Nephron (organoid): Measurements from ENCODE around the gene GBE1.

Source experiments
- H3K27ac Mint-ChIP-seq, 3 experiments: 2 replicates each; pipeline ENCODE4 v1.8.0; 2020; ENCODE audit warnings: mixed read lengths in 3 of 3, mild to moderate bottlenecking in 2 of 3, moderate library complexity in 1 of 3
- H3K27me3 Mint-ChIP-seq: 2 replicates; pipeline ENCODE4 v1.8.0; 2021; ENCODE audit warnings: low read depth, mild to moderate bottlenecking, moderate library complexity, mixed read lengths
- H3K36me3 Mint-ChIP-seq: 2 replicates; pipeline ENCODE4 v1.8.0; 2020; ENCODE audit warnings: low read depth, mixed read lengths
- H3K4me1 Mint-ChIP-seq: 2 replicates; pipeline ENCODE4 v1.8.0; 2020; ENCODE audit warnings: mixed read lengths
- H3K4me3 Mint-ChIP-seq, 3 experiments: 2 replicates each; pipeline ENCODE4 v1.8.0; 2020; ENCODE audit warnings: mild to moderate bottlenecking in 3 of 3, mixed read lengths in 3 of 3, moderate library complexity in 2 of 3
- H3K9me3 Mint-ChIP-seq: 2 replicates; pipeline ENCODE4 v1.8.0; 2020; ENCODE audit warnings: mixed read lengths
- TF ChIP-seq, protein P1 (sequence below), 3 experiments: fragments of 200-600 bp; sonication (generic); IDR thresholded peaks; one replicate each; pipeline ENCODE4 v1.5.0; 2021; ENCODE audit warnings: antibody characterized with exemption in 3 of 3; ENCODE audit not compliant: unreplicated experiment in 3 of 3

The GBE1 gene

DNA sequence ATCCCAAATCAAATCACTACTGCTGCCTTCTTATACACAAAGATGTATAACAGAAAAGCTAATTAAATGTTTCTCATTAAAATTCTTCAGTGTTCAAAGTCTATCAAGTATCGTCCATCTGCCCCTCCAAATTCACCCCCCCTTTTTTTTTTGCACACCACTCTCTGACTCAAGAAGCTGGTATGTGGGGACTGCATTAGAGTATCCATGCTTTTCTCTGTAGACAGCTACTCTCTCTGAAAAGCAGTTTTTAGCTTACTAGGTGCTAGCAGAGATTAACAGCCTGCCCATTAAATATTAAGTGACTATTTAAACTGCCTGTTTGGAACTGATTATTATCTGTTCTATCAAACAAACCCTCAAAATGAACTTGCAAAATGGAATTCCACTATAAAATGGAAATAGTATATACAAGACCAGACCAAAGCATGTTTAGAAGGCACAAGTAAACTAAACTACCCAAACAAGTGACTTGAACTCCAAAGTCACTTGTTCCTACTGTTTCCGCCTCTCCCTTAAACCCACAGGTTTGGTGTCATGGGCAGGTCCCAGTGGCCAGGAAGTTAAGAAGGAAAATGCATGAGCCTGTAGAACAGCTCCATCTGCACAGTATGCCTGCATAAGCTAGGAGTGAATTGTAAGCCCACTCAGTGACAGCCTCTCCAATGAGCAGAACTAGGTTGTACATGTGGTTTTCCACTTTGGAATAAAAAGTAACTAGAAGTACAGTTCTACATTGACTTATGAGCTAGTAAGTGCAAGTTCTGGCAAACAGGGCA lies 32.5 kb downstream of the GBE1 start:
- no peaks in the 10 kb centered on the region for H3K36me3 Mint-ChIP-seq
- H3K27me3 Mint-ChIP-seq = no peaks in the 10 kb centered on the region
- H3K27ac Mint-ChIP-seq = peak overlapping the region in 2 of 3 experiments; percentile 20 to 52
- H3K9me3 Mint-ChIP-seq = no peaks in the 10 kb centered on the region
- no peak overlapping the region for H3K4me3 Mint-ChIP-seq
- TF ChIP-seq, protein P1, sequence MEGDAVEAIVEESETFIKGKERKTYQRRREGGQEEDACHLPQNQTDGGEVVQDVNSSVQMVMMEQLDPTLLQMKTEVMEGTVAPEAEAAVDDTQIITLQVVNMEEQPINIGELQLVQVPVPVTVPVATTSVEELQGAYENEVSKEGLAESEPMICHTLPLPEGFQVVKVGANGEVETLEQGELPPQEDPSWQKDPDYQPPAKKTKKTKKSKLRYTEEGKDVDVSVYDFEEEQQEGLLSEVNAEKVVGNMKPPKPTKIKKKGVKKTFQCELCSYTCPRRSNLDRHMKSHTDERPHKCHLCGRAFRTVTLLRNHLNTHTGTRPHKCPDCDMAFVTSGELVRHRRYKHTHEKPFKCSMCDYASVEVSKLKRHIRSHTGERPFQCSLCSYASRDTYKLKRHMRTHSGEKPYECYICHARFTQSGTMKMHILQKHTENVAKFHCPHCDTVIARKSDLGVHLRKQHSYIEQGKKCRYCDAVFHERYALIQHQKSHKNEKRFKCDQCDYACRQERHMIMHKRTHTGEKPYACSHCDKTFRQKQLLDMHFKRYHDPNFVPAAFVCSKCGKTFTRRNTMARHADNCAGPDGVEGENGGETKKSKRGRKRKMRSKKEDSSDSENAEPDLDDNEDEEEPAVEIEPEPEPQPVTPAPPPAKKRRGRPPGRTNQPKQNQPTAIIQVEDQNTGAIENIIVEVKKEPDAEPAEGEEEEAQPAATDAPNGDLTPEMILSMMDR (IDR thresholded peaks at IDR 0.05; ENCODE audit: unreplicated experiment in 3 of 3) = no peak
- H3K4me1 Mint-ChIP-seq = peaks cover 3% of the 10 kb centered on the region

DNA sequence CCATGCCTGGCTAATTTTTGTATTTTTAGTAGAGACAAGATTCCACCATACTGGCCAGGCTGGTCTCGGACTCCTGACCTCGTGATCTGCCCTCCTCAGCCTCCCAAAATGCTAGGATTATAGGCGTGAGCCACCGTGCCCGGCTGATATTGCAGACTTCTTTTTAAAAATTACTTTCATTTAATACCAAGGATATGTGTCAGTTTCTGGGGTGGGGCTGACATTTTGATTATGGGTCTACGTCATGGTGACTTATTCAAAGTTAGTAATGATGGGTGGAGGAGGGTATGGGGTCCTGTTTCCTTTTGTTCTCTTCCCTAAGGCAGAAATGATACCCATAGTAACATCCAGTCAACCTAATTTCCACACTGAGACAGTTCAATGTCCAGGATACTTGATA lies 34.7 kb downstream of the GBE1 start:
- Mint-ChIP-seq H3K4me3 (no peak overlapping the region), H3K27ac (peak overlapping the region in 1 of 3 experiments; percentile 59), H3K9me3 (no peaks in the 10 kb centered on the region), H3K36me3 (no peaks in the 10 kb centered on the region), H3K27me3 (no peaks in the 10 kb centered on the region), H3K4me1 (peaks cover 10% of the 10 kb centered on the region)
- TF ChIP-seq, protein P1 (IDR thresholded peaks at IDR 0.05; ENCODE audit: unreplicated experiment in 3 of 3) = no peak

DNA sequence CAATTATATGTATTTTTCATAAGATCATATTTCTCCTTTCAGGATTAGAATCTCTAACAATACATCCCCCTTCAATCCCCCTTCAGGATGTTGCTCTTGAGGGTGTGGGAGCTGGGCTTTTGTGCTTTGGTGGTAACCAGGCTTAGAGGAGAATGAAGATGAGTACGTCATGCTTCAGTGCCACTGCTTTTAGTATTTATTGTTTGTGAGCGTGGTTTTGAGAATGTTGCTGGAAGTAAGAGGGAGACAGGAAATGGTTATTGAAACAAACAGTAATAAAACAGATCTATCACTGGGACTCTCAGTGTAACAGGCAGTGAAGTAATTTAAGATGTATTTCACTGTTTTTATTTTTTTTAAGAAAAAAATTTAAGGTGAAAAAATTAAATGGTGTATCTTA lies 35.3 kb downstream of the GBE1 start:
- peaks cover 10% of the 10 kb centered on the region for H3K4me1 Mint-ChIP-seq

DNA sequence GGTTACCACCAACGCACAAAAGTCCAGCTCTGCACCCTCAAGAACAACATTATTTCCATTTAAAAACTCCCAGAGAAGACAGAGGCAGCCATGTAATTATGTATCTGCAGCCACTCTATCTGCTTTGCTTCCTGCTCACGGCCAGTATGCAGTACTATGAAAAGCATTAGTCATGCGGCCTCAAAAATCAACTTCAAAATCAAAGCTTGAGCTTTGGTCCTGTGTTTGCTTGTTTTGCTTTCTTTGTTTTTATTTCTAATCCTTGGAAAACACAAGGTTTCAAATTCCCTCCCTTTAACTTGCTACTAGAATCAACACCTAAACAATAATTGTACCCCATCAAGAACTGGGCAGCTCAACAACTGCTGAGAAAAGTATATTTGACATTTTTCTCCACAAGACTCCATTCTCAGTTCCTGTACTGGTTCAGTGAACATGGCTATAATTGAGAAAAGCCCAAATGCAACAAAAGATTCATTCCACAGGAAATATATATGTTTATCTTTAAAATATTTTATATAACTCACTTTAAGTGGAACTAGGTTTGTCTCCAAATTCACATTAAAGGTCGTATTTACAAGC lies 37.6 kb downstream of the GBE1 start:
- H3K27me3 Mint-ChIP-seq = no peaks in the 10 kb centered on the region

More for the DNA sequence above, 35.3 kb downstream of the GBE1 start:
- no peak overlapping the region for H3K27ac Mint-ChIP-seq
- H3K27me3 Mint-ChIP-seq = no peaks in the 10 kb centered on the region
- TF ChIP-seq, protein P1 (IDR thresholded peaks at IDR 0.05; ENCODE audit: unreplicated experiment in 3 of 3) = no peak
- no peak overlapping the region for H3K4me3 Mint-ChIP-seq
- no peaks in the 10 kb centered on the region for H3K36me3 Mint-ChIP-seq
- H3K9me3 Mint-ChIP-seq = no peaks in the 10 kb centered on the region

DNA sequence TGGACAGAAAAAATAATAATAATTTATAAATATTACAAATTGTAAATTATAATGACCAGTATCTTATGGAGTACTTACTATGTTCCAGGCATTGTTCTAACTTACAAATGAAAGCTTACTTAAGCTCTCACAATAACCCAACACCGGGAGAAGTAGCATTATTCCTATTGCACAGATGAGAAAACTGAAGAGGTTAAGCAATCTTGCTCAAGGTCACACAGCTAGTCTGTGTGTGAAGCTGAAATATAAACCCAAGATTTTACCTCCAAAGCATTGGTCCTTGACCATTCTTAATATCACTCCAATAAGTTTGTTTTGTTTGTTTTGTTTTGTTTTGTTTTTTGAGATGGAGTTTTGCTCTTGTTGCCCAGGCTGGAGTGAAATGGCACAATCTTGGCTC lies 43.1 kb downstream of the GBE1 start:
- H3K27me3 Mint-ChIP-seq = no peaks in the 10 kb centered on the region
- peaks cover 8% of the 10 kb centered on the region for H3K4me1 Mint-ChIP-seq
- H3K4me3 Mint-ChIP-seq = no peak overlapping the region
- TF ChIP-seq, protein P1 (IDR thresholded peaks at IDR 0.05; ENCODE audit: unreplicated experiment in 3 of 3) = no peak
- no peak overlapping the region for H3K27ac Mint-ChIP-seq
- H3K36me3 Mint-ChIP-seq = peaks cover 7% of the 10 kb centered on the region
- H3K9me3 Mint-ChIP-seq = no peaks in the 10 kb centered on the region

More for the DNA sequence above, 37.6 kb downstream of the GBE1 start:
- Mint-ChIP-seq H3K27ac (peak overlapping the region; percentile 75 to 94 (median 92)), H3K9me3 (no peaks in the 10 kb centered on the region), H3K4me3 (peak overlapping the region in 1 of 3 experiments; percentile 12), H3K36me3 (no peaks in the 10 kb centered on the region), H3K4me1 (peaks cover 10% of the 10 kb centered on the region)
- TF ChIP-seq, protein P1 (IDR thresholded peaks at IDR 0.05; ENCODE audit: unreplicated experiment in 3 of 3) = no peak
